SU-DHL-6 (cell line): ENCODE data around the gene NBPF1.
"Not testable (repeated sequence)": the region's sequence is repeated elsewhere in the genome, so short reads cannot be mapped to it uniquely, and the experiment has no call there.

ENCODE experiments used
- H2AFZ ChIP-seq: fragments of 200-600 bp; sonication (generic); 2 replicates; pipeline ENCODE4 v1.6.1; 2014; ENCODE audit warnings: low read depth, mild to moderate bottlenecking, moderate library complexity, mixed read lengths, antibody characterized with exemption, low read length; ENCODE audit not compliant: severe bottlenecking
- H3F3A ChIP-seq: fragments of 200-600 bp; shearing (Covaris generic); 2 replicates; pipeline ENCODE4 v1.6.0; 2016; ENCODE audit warnings: antibody characterized with exemption, mild to moderate bottlenecking; ENCODE audit not compliant: insufficient read depth
- H3K27ac ChIP-seq: fragments of 200-600 bp; sonication (generic); 2 replicates; pipeline ENCODE4 v1.5.1; 2016; ENCODE audit warnings: low read depth, mild to moderate bottlenecking, low read length, moderate library complexity, mixed read lengths
- H3K27me3 ChIP-seq: fragments of 200-600 bp; sonication (generic), shearing (Covaris generic); 2 replicates; pipeline ENCODE4 v1.6.0; 2014; ENCODE audit warnings: mild to moderate bottlenecking, low read length
- H3K36me3 ChIP-seq: fragments of 200-600 bp; sonication (generic); 2 replicates; pipeline ENCODE4 v1.6.1; 2014; ENCODE audit warnings: mild to moderate bottlenecking, low read length, mixed read lengths
- H3K4me2 ChIP-seq: fragments of 300-600, 200-600 bp; shearing (Covaris generic), sonication (generic); 2 replicates; pipeline ENCODE4 v1.6.0; 2014; ENCODE audit warnings: low read length, low read depth, mild to moderate bottlenecking; ENCODE audit not compliant: poor library complexity, severe bottlenecking
- H3K4me3 ChIP-seq: fragments of 200-600 bp; sonication (generic); 2 replicates; pipeline ENCODE4 v1.5.1; 2014; ENCODE audit warnings: antibody characterized with exemption, low read length, mild to moderate bottlenecking, mixed read lengths; ENCODE audit not compliant: insufficient read depth, poor library complexity, severe bottlenecking
- H3K79me2 ChIP-seq: fragments of 200-600 bp; sonication (generic); 2 replicates; pipeline ENCODE4 v1.6.1; 2014; ENCODE audit warnings: mild to moderate bottlenecking, low read length, moderate library complexity; ENCODE audit not compliant: insufficient read depth
- H3K9ac ChIP-seq: fragments of 200-600 bp; sonication (generic); 2 replicates; pipeline ENCODE4 v1.7.0; 2014; ENCODE audit warnings: mild to moderate bottlenecking, low read length
- H3K9me2 ChIP-seq: fragments of 200-600 bp; sonication (generic); replicated peaks from 2 replicates; pipeline ENCODE4 v1.6.1; 2014; ENCODE audit warnings: low read length; ENCODE audit not compliant: insufficient read depth
- H3K9me3 ChIP-seq: fragments of 200-600 bp; sonication (generic); 2 replicates; pipeline ENCODE4 v1.6.1; 2014; ENCODE audit warnings: low read length, mixed read lengths; ENCODE audit not compliant: insufficient read depth
- H4K20me1 ChIP-seq: fragments of 200-600 bp; sonication (generic); 2 replicates; pipeline ENCODE4 v1.6.1; 2014; ENCODE audit warnings: low read depth, mild to moderate bottlenecking, antibody characterized with exemption, low read length, moderate library complexity, mixed read lengths
- CTCF ChIP-seq: fragments of 200-600 bp; sonication (generic); IDR thresholded peaks from one replicate; pipeline ENCODE4 v1.5.1; 2017; ENCODE audit warnings: antibody characterized with exemption, mild to moderate bottlenecking, low read length, moderate library complexity; ENCODE audit not compliant: insufficient read depth, poor library complexity, severe bottlenecking
- EZH2phosphoT487 ChIP-seq: fragments of 200-600 bp; sonication (generic), shearing (Covaris generic); conservative IDR thresholded peaks from 2 replicates; pipeline ENCODE4 v1.6.1; 2018; ENCODE audit warnings: mild to moderate bottlenecking, antibody characterized with exemption, low read length, moderate library complexity, mixed read lengths

The NBPF1 gene

DNA sequence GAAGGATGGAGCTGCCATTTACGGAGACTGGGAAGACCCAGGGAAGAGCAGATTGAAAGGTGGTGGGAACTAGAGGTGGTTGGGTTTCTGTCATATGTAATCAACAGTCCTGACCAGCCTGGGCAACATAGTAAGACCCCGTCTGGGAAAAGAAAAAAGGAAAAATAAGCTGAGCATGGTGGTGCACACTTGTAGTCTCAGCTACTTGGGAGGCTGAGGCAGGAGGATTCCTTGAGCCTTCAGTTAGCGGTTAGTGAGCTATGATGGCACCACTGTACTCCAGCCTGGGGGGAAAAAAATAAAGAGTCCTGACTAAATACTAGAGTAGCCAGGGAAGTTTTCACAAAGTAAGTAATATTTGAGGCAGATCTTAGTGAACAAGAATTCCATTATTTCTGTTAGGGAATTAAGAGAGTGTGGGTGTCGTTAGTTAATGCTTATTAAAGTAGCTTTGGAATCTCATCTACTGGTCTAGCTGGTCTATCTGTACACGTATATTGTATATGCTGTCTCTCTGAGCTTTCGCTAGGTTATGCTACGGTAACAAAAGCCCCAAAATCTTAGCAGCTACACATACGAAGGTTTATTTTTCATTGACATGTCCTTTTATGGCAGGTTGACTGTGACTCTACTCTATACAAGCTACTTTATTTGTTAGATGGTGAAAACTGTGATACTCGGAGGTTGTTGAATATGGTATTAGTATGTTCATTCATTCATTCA lies 4.4 kb downstream of the NBPF1 start:
- no peak overlapping the region for H2AFZ ChIP-seq
- H4K20me1 ChIP-seq = no peaks in the 10 kb centered on the region
- H3K27ac ChIP-seq = no peak overlapping the region
- no peak for TF ChIP-seq EZH2phosphoT487
- no peak for TF ChIP-seq CTCF
- peaks cover 8% of the 10 kb centered on the region; the same call in 1 of the 2 replicates for H3F3A ChIP-seq
- H3K36me3 ChIP-seq = no peaks in the 10 kb centered on the region
- no peaks in the 10 kb centered on the region for H3K27me3 ChIP-seq
- no peak overlapping the region for H3K4me2 ChIP-seq
- H3K9ac ChIP-seq = no peak overlapping the region
- no peaks in the 10 kb centered on the region for H3K9me2 ChIP-seq
- no peaks in the 10 kb centered on the region for H3K79me2 ChIP-seq
- H3K9me3 ChIP-seq = no peaks in the 10 kb centered on the region
- no peak overlapping the region for H3K4me3 ChIP-seq

GRCh38 chr1:16607853-16608815 lies 5.2 kb downstream of the NBPF1 start:
- not testable (repeated sequence) for H3K36me3 ChIP-seq, H3K9me3 ChIP-seq, H3K4me3 ChIP-seq, H3F3A ChIP-seq, H3K9ac ChIP-seq, H4K20me1 ChIP-seq, H3K4me2 ChIP-seq, H3K79me2 ChIP-seq, H3K9me2 ChIP-seq, H2AFZ ChIP-seq, H3K27ac ChIP-seq, H3K27me3 ChIP-seq

GRCh38 chr1:16607433-16607851 lies 5.9 kb downstream of the NBPF1 start:
- TF ChIP-seq CTCF = no peak
- no peak for TF ChIP-seq EZH2phosphoT487
- peaks cover 7% of the 10 kb centered on the region; the same call in 1 of the 2 replicates for H3F3A ChIP-seq
- no peaks in the 10 kb centered on the region for H3K36me3 ChIP-seq
- H3K9ac ChIP-seq = no peak overlapping the region
- H3K4me3 ChIP-seq = no peak overlapping the region
- no peaks in the 10 kb centered on the region for H3K79me2 ChIP-seq
- no peaks in the 10 kb centered on the region for H4K20me1 ChIP-seq
- no peak overlapping the region for H3K27ac ChIP-seq
- H3K9me2 ChIP-seq = no peaks in the 10 kb centered on the region
- no peak overlapping the region for H2AFZ ChIP-seq
- no peak overlapping the region for H3K4me2 ChIP-seq
- no peaks in the 10 kb centered on the region for H3K9me3 ChIP-seq
- H3K27me3 ChIP-seq = no peaks in the 10 kb centered on the region

GRCh38 chr1:16606666-16607432 lies 6.5 kb downstream of the NBPF1 start:
- not testable (repeated sequence) for H3K9ac ChIP-seq, H3K79me2 ChIP-seq, H3K4me3 ChIP-seq, H3K27ac ChIP-seq, H2AFZ ChIP-seq, H3F3A ChIP-seq, H3K27me3 ChIP-seq, H3K4me2 ChIP-seq, H4K20me1 ChIP-seq, H3K9me2 ChIP-seq, H3K9me3 ChIP-seq, H3K36me3 ChIP-seq
